Measurements from ENCODE around the gene PFN3. TPM values are rescaled to one million over a fixed set of nuclear protein-coding genes. Genes with fewer than 3 reads are reported as not detected.

Gene PFN3
- total and polyA plus RNA-seq, 12 donors, result not detected

DNA sequence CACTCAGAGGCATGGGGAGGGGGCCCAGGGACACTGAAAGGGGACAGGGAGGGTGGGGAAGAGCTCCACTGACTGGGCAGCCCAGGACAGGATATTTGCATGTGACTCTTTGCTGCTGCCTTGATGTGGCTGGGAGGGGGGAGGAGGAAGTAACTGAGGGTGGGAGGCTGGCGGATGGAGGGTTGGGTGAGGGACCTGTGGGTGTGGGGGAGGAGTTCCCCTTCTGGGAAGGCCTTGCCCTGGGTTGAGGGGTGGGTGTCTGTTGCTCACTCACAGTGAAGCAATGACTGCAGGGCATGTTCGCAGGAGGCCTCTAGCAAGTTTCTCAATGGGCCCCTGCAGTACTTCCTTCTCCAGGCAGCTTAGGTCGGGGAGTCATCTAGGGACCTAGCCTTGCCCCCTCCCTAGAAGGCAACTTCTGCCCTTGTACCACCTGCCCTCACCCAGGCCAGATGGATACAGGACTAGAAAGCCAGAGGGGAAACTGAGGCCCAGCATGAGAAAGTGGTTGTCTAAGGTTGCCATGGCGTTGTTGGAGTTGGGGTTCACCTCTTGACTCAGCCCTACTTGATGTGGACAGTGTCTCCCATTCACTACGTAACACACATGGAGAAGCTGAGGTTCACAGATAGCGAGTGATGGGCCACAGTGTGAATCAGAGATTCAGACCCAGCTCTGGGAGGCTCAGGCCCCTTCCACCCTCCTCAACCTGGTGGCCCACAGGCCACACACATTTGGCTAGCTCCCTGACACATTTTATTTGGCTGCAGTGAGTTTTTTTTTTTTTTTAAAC is 29.0 kb upstream of the PFN3 start:
- H3K4me1 ChIP-seq (replicated peaks in 1 of 2), result peaks cover 12 to 32% of the 10 kb centered on the region in 2 donors
- no peak overlapping the region for H3K4me3 ChIP-seq
- H3K9me3 ChIP-seq (replicated peaks in 1 of 3), result no peaks in the 10 kb centered on the region
- 70 to 88% (median 77%) methylated on average over 3 to 6 of the region's 6 CpGs for WGBS, 4 donors
- H3K27ac ChIP-seq, result peak overlapping the region in 2 of 5 donors; percentile 35 to 58
- DNase-seq, result peak; percentile 48 to 80 (median 63)
- TF ChIP-seq, protein P1, sequence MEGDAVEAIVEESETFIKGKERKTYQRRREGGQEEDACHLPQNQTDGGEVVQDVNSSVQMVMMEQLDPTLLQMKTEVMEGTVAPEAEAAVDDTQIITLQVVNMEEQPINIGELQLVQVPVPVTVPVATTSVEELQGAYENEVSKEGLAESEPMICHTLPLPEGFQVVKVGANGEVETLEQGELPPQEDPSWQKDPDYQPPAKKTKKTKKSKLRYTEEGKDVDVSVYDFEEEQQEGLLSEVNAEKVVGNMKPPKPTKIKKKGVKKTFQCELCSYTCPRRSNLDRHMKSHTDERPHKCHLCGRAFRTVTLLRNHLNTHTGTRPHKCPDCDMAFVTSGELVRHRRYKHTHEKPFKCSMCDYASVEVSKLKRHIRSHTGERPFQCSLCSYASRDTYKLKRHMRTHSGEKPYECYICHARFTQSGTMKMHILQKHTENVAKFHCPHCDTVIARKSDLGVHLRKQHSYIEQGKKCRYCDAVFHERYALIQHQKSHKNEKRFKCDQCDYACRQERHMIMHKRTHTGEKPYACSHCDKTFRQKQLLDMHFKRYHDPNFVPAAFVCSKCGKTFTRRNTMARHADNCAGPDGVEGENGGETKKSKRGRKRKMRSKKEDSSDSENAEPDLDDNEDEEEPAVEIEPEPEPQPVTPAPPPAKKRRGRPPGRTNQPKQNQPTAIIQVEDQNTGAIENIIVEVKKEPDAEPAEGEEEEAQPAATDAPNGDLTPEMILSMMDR (IDR thresholded peaks at IDR 0.05), result no peak
- no peak for TF ChIP-seq POLR2A (IDR thresholded peaks at IDR 0.05)
- H3K27me3 ChIP-seq, result no peaks in the 10 kb centered on the region
- H3K36me3 ChIP-seq (replicated peaks in 1 of 2), result peaks cover 0 to 25% of the 10 kb centered on the region in 2 donors
- intact Hi-C loops (cut with DNase I), result no loop called here

DNA sequence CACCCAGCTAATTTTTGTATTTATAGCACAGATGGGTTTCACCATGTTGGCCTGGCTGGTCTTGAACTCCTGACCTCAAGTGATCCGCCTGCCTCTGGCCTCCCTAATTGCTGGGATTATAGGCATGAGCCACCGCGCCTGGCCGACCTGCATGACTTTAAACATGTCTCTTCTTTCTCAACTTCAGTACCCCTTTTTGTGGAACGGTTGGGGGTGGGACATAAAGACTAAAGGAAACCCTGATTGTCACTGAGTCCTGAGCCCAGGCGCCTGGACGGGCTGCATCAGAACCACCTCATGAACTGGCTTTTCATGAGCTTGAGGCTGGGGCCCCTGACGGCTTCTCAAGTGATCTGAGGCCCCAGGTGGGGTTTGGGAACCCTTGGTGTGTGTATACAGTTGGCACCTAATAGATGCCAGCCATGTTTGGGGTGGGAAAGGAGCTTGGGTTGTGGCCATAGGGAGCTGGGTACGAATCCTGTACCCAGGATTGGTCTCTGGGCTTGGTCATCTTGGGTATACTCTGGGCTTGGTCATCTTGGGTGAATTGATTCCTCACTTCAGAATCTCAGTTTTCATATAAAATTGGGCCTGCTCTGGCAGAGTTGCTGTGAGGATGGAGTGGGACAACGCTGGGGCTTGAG is 28.2 kb upstream of the PFN3 start:
- WGBS, 4 donors, result 77 to 91% (median 84%) methylated on average over 10 of the region's 10 CpGs
- peaks cover 12 to 32% of the 10 kb centered on the region in 2 donors for H3K4me1 ChIP-seq (replicated peaks in 1 of 2)
- TF ChIP-seq, protein P1 (IDR thresholded peaks at IDR 0.05), result no peak
- TF ChIP-seq POLR2A (IDR thresholded peaks at IDR 0.05), result no peak
- no peaks in the 10 kb centered on the region for H3K27me3 ChIP-seq
- intact Hi-C loops (cut with DNase I), result no loop called here
- no peaks in the 10 kb centered on the region for H3K9me3 ChIP-seq (replicated peaks in 1 of 3)
- peaks cover 0 to 18% of the 10 kb centered on the region in 2 donors for H3K36me3 ChIP-seq (replicated peaks in 1 of 2)
- DNase-seq, result no peak
- no peak overlapping the region for H3K4me3 ChIP-seq
- H3K27ac ChIP-seq, result peak overlapping the region in 2 of 5 donors; percentile 35 to 58

DNA sequence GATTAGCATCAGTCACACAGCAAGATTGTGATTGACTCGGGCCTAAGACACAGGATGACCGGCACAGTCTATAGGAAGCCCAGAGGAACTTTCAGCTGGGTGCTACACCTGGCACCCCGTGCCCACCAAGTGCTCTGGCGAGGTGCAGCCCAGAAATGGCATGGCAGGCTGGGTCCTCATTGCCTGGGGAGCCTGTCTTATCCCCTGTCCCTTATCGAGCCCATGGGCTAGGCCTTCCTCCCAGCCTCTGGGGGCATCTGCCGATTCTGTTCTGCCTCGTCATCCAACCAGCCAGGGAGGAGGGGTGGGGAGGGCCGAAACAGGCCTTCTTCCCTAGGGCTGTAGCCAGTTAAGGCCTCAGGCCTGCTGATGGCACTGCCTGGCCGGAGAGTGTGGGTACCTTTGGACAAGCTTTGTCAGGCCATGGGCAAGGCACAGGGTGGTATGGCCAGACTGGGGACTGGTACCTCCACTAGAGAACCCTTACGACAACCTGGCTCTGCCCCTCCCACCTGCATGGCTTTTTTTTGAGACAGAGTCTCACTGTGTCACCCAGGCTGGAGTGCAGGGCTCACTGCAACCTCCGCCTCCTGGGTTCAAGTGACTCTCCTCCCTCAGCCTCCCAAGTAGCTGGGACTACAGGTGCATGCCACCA is 27.6 kb upstream of the PFN3 start:
- DNase-seq, result peak in 1 of 7 donors; percentile 18
- intact Hi-C loops (cut with DNase I), result no loop called here
- no peaks in the 10 kb centered on the region for H3K9me3 ChIP-seq (replicated peaks in 1 of 3)
- TF ChIP-seq POLR2A (IDR thresholded peaks at IDR 0.05), result no peak
- TF ChIP-seq, protein P1 (IDR thresholded peaks at IDR 0.05), result no peak
- peaks cover 12 to 32% of the 10 kb centered on the region in 2 donors for H3K4me1 ChIP-seq (replicated peaks in 1 of 2)
- no peak overlapping the region for H3K27ac ChIP-seq
- H3K4me3 ChIP-seq, result no peak overlapping the region
- H3K27me3 ChIP-seq, result no peaks in the 10 kb centered on the region
- 73 to 87% (median 79%) methylated on average over 5 to 11 of the region's 11 CpGs for WGBS, 4 donors
- peaks cover 0 to 11% of the 10 kb centered on the region in 2 donors for H3K36me3 ChIP-seq (replicated peaks in 1 of 2)

All from adrenal gland (tissue), 12 donors.